GM06990 (cell line): ENCODE measurements around the gene RAB11FIP4.
A peak's percentile ranks its signal among the peaks of the same experiment; 100 is the strongest.

Experiments used
- DNase-seq: peaks from one replicate; pipeline ENCODE4 v3.0.0-alpha.2; 2011; ENCODE audit not compliant: insufficient read length; ENCODE audit errors: extremely low read depth
- H3K27me3 ChIP-seq: replicated peaks from 2 replicates; pipeline ENCODE4 v1.6.0; 2011; ENCODE audit warnings: low read length; ENCODE audit not compliant: control insufficient read depth, insufficient read depth
- H3K36me3 ChIP-seq: 2 replicates; pipeline ENCODE4 v1.5.1; 2011; ENCODE audit warnings: low read length; ENCODE audit not compliant: control insufficient read depth, insufficient read depth
- H3K4me3 ChIP-seq: replicated peaks from 2 replicates; pipeline ENCODE4 v1.5.1; 2011; ENCODE audit warnings: low read depth, mild to moderate bottlenecking, control low read depth, low read length
- CTCF ChIP-seq: IDR thresholded peaks from 2 replicates; pipeline ENCODE4 v1.5.1; 2011; ENCODE audit warnings: low read length, control low read depth, mild to moderate bottlenecking, inconsistent platforms; ENCODE audit not compliant: insufficient read depth, poor library complexity, severe bottlenecking

Gene RAB11FIP4

GRCh38 chr17:31512104-31512740 is 120.7 kb downstream of the RAB11FIP4 start:
- Histone ChIP-seq H3K27me3 (no peaks in the 10 kb centered on the region), H3K4me3 (no peak overlapping the region), H3K36me3 (no peaks in the 10 kb centered on the region)
- DNase-seq, result no peak
- TF ChIP-seq CTCF, result no peak

GRCh38 chr17:31512796-31513195 is 121.3 kb downstream of the RAB11FIP4 start:
- no peak for DNase-seq
- no peak for TF ChIP-seq CTCF
- no peak overlapping the region for H3K4me3 ChIP-seq
- no peaks in the 10 kb centered on the region for H3K36me3 ChIP-seq
- H3K27me3 ChIP-seq, result no peaks in the 10 kb centered on the region

GRCh38 chr17:31513731-31514427 is 122.4 kb downstream of the RAB11FIP4 start:
- TF ChIP-seq CTCF, result no peak
- Histone ChIP-seq H3K4me3 (no peak overlapping the region), H3K27me3 (no peaks in the 10 kb centered on the region), H3K36me3 (no peaks in the 10 kb centered on the region)
- no peak for DNase-seq

GRCh38 chr17:31515267-31515666 is 123.8 kb downstream of the RAB11FIP4 start:
- DNase-seq, result no peak
- Histone ChIP-seq H3K36me3 (no peaks in the 10 kb centered on the region), H3K4me3 (no peak overlapping the region), H3K27me3 (no peaks in the 10 kb centered on the region)
- TF ChIP-seq CTCF, result no peak

GRCh38 chr17:31517524-31517923 is 126.0 kb downstream of the RAB11FIP4 start:
- Histone ChIP-seq H3K4me3 (no peak overlapping the region), H3K27me3 (no peaks in the 10 kb centered on the region), H3K36me3 (no peaks in the 10 kb centered on the region; the same call in 1 of the 2 replicates)
- TF ChIP-seq CTCF, result peak; percentile 55
- no peak for DNase-seq
